CD4-positive, alpha-beta T cell treated with Interleukin-17A for 4 hours (primary cell): Measurements from ENCODE around the gene PLGRKT.
"Not testable (repeated sequence)": the region's sequence is repeated elsewhere in the genome, so short reads cannot be mapped to it uniquely, and the experiment has no call there.

ENCODE experiments used
- DNase-seq: peaks from one replicate; pipeline ENCODE4 v3.0.0-alpha.2; 2020; ENCODE audit warnings: mixed read lengths

The PLGRKT gene

DNA sequence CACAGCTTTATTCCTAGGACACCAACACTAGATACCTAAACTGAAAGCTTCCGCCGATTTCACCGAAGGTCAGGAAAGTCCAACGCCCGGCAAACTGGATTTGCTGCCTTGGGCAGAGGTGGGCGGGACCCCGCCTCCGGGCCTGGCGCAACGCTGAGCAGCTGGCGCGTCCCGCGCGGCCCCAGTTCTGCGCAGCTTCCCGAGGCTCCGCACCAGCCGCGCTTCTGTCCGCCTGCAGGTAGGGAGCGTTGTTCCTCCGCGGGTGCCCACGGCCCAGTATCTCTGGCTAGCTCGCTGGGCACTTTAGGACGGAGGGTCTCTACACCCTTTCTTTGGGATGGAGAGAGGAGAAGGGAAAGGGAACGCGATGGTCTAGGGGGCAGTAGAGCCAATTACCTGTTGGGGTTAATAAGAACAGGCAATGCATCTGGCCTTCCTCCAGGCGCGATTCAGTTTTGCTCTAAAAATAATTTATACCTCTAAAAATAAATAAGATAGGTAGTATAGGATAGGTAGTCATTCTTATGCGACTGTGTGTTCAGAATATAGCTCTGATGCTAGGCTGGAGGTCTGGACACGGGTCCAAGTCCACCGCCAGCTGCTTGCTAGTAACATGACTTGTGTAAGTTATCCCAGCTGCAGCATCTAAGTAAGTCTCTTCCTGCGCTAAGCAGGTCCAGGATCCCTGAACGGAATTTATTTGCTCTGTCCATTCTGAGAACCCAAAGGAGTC lies 12.8 kb upstream of the PLGRKT start, which contains the start of gene CD274:
Gene CD274 (plus strand): TSS at position 184 of the 733 bp plus-strand sequence. CDS start 5,572 bp downstream, outside the sequence.
- DNase-seq: peak; percentile 83

DNA sequence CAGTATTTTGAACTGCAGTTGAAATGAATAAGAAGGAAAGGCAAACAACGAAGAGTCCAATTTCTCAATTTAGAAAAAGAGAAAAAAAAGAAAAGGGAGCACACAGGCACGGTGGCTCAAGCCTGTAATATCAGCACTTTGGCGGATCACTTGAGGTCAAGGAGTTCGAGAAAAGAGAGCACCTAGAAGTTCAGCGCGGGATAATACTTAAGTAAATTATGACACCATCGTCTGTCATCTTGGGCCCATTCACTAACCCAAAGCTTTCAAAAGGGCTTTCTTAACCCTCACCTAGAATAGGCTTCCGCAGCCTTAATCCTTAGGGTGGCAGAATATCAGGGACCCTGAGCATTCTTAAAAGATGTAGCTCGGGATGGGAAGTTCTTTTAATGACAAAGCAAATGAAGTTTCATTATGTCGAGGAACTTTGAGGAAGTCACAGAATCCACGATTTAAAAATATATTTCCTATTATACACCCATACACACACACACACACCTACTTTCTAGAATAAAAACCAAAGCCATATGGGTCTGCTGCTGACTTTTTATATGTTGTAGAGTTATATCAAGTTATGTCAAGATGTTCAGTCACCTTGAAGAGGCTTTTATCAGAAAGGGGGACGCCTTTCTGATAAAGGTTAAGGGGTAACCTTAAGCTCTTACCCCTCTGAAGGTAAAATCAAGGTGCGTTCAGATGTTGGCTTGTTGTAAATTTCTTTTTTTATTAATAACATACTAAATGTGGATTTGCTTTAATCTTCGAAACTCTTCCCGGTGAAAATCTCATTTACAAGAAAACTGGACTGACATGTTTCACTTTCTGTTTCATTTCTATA lies 12.0 kb upstream of the PLGRKT start:
- no peak for DNase-seq

DNA sequence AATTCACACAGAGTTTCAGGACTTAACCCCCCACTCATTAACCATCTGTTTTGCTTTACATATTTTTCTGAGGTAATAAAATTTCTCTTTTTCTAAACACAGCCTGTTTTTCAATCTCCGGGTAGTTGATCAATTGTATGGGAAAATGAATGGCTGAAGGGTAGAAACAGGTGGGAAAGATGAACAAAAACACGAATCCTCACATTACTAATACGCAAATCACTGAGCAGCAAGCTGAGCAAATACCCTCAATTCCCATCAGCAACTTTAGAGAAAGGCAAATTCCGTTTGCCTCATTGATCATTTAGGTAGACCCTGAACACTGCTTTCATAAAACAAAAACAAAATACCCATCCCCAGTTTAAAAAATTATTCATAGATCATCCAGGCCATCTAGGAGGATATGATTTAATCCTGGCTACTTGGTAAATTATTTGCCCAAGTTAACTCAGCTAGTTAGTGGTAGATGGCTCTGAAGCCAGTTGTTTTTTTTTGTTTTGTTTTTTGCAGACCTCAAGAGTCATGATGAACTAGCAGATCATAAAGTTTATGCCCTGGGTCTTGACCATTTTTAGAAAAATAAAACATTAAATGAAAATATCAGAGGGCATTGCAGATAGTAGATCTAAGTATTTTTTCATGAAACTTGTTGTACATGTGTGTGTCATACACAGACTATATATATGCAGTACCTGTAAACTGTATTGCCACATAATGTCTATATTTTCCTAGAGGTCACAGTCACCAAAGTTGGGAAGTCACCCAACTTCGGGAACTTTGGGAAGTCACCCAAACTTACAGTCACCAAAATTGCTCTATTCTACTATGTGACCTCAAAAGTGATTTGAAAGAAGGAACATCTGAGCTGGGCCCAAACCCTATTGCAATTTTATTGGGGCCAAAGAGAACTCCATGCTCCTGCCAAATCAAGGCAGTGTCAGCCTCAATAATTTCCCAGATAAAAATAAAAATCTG lies 11.0 kb upstream of the PLGRKT start:
- DNase-seq: no peak

DNA sequence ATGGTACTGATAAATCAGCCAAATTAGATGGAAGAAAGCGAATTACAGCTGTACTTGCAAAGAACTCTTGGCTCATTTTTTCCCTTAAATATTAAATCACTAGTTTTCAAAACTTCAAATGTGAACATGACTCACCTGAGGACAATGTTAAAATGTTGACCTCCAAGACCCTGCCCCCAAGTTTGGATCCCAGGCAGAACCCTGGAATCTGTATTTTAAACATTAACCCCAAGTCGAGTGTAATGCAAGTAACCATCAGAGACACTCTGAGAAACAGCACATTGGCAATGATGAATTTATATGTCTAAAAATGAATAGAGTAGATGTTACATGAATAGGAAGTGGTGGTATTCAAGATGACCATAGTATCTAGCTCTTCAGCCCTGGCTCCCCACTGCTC lies 10.3 kb upstream of the PLGRKT start:
- no peak for DNase-seq

DNA sequence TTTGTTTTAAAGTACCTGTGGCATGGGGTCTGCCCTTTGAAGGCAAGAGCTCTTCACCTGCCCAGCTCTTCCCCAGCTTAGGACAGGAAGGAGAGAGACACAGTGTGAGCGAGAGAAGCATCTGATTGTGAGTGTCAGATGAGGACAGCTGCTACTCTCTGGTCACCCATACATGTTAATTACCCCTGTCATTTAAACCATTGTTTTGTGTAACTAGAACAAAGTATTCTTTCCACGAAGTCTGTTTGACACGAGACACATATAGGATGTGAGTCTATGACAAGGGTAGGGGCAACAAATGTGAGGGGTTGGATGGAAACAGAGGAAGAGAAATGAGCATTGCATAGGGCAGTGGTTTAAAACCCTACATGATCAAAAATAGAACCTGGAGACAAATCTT lies 9.6 kb upstream of the PLGRKT start:
- no peak for DNase-seq

DNA sequence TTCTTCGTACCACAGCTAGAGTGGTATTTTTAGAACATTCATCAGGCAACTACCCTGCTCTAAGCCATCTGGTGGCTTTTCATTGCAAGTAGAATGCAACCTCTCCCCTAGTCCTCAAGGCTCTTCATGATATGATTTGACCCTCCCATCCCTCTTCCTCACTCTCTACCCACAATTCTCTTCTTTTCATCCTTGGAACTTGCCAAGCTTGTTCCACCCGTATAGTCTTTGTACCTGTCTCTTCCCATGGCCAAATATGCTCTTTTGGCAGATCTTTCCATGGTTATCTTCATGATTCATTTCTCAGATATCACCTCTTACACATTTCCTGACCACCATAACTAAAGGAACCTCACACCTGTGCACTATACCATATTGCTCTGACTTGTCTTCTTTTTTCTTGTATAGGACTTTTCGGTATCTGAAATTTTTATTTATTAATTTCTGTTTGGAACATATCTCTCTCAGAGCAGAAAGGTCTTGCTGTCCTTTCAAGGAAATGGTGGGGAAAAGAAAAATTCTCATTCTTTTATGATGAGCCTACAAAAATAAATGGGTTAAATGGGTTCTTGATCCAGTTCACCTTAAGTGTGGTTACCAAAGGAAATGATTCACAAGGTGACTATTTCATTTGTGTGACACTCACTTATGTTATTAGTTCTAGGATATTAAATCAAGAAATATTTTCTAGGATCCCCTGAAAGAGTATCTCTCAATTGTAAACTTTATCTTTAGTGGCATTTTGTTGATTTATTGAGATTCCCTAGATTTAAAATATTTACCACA lies 8.9 kb upstream of the PLGRKT start:
- no peak for DNase-seq

DNA sequence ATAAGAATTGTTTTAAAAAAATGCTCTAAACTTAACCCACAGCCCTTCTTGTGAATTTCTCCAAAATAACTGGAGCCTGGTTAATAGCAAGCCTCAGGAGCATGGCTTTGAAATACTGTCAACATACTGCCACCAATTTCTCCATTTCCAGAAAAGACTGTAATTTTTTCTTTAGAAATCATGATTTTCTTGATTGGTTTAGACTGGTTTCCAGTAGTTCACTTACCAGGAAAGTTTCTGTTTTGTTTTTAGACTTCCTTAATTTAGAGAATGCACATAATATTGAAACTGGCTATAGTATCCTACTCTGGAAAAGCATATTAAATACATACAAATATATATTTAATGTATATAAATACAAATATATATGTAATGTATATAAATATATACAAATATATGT lies 8.2 kb upstream of the PLGRKT start:
- DNase-seq: no peak

DNA sequence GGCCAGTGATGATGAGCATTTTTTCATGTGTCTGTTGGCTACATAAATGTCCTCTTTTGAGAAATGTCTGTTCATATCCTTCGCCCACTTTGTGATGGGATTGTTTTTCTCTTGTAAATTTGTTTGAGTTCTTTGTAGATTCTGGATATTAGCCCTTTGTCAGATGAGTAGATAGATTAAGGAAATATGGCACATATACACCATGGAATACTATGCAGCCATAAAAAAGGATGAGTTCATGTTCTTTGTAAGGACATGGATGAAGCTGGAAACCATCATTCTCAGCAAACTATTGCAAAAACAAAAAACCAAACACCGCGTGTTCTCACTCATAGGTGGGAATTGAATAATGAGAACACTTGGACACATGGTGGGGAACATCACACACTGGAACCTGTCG lies 7.4 kb upstream of the PLGRKT start:
- DNase-seq: not testable (repeated sequence)

DNA sequence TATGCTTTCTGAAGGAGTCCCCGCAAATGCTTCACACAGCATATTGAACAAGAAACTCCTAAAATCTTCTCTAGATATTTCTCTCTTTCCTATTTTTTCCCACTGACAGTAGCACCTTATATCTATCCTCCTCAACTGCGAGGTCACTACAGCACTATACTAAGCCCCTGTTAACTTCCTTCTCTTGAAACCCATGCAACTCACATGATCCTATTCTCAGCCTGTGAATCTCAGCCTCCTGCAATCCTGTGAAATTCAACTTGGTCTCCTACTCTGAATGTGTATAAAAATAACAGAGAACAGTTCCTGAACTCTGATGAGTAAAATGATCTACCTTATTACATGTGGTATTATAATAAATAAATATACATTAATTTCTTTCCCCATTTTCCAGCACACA lies 6.1 kb upstream of the PLGRKT start:
- no peak for DNase-seq

DNA sequence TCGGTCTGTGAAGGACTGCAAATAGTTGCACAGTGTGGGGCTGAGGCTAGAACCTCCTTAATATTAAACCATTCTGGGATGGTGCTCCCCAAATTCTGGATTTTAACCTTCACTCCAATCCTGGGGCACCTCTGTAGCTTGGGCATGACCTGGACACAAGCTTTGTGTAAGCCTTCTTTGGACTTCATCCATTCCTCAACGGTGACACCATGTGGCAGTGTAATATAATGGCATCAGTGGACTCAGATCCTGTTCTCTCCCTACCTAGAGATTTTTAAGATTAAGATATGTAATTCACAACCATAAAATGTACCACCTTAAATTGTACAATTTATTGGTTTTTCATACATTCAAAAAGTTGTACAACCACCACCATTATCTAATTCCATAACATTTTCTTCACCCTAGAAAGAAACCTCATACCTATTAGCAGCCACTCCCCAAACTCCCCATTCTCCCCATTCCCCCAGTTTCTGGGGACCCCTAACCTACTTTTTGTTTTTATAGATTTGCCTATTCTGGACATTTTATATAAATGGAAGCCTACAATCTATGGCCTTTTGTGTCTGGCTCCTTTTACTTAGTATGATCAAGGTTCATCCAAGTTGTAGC lies 4.8 kb upstream of the PLGRKT start:
- peak; percentile 46 for DNase-seq

DNA sequence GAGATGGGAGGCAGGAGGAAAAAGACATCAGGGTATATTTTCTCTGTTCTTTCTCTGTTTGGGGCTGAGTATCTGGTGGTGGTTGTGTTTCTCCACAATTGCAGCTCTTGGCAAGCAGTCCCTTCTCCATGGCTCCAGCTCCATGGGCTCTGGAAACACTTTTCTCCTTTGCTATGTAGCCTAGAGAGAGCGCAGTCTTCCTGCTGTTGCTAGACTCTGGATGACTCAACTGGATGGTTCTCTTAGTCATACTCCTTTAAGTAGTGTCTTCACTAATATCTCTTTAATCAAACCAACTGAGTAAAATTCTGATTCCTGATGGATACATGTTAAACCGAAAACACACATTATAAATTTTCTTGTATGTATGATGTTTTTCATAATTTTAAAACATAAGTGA lies 3.3 kb upstream of the PLGRKT start:
- DNase-seq: no peak

DNA sequence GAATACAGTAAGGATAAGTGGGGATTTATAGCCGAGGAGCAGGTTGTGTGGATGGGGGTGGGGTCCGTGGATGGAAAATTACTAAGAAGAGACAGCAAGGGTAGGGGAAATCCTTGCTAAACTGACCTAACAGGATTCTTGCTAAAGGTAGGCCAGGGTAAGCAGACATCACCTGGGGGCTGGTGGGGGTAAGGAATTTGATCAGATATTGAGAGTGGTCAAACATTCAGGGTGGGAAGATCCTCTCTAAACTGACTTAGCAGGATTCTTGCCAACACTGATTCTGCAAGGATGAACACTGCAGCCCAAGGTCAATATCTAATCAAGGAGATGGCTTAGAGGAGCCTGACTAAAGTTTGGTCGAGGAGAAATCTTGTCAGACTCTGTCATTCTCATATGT lies 2.7 kb upstream of the PLGRKT start:
- no peak for DNase-seq

DNA sequence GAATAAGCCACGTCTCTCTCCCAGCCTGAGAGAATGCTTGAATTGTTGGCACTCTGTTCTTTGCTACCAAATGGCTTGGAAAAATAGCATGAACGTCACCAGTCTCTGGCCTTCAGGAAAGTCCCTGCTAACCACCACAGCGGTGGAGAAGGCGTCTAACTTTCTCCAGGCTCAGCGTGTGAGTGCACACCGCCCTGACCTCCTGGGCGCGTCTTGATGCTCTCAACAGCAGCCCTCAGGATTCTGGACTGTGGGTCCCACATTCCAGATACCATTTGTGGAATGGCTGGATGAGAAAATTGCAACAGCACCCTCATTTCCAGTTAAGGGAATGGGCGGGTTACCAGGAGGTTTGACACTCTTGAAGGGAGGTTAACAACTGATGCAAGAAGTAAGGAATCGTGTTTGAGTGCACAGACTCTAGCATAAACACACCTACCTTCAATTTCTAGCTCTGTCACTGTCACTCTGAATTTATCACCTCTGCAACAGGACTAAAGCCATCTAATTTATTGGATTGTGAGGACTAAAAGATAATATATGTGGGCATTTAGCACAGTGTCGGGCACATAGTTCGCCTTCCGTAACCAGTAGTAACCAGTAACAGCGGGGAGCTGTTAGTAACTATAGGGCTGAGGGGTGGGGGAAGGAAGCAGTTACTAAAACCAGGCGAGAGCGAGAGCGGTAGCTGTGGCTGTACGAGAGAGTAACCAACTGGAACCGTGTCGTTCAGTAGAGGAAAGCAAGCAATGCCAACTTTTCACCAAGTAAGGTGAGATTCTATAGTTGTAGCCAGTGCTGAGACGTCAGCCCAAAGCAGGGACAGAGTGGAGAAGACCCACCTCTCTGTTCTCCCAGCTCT lies 807 bp upstream of the PLGRKT start:
- peak; percentile 20 for DNase-seq

DNA sequence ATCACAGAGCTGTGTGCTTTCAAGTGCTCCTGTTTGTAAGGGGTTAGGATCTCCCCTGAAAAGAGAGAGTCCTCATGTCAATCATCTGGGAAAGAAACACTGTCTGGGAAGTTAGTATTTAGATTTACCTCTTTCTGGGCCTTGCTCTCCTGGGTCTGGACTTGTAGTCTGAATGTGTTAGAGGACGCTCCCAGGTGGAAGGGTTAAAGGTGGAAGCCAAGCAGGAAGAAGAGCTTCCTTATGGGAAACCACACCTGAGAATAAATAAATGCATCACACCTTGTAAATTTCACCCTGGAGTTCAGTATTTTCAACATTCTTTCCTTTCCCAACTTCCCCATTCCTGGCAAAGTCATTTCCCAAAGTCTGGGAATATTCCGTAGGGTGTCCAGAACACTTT lies 1.3 kb downstream of the PLGRKT start:
- DNase-seq: no peak

DNA sequence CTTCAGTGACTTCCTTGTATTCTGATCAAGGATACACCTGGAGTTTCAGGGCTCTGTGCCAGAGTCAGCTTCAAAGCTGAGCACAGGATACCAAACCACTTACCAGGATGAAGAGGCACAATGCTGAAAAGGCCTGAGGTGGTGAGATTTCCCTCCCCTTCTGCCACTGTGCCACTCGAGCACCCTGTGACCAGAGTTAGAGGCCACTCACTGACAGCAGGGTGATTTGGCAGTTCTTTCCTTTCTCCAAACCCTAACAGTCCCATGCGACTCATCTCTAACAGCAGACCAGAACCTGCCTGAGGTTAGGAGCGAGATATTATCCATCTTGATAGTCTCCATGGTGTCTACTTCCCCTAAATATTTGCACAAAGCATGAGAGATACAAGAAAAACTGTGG lies 1.8 kb downstream of the PLGRKT start:
- DNase-seq: no peak

DNA sequence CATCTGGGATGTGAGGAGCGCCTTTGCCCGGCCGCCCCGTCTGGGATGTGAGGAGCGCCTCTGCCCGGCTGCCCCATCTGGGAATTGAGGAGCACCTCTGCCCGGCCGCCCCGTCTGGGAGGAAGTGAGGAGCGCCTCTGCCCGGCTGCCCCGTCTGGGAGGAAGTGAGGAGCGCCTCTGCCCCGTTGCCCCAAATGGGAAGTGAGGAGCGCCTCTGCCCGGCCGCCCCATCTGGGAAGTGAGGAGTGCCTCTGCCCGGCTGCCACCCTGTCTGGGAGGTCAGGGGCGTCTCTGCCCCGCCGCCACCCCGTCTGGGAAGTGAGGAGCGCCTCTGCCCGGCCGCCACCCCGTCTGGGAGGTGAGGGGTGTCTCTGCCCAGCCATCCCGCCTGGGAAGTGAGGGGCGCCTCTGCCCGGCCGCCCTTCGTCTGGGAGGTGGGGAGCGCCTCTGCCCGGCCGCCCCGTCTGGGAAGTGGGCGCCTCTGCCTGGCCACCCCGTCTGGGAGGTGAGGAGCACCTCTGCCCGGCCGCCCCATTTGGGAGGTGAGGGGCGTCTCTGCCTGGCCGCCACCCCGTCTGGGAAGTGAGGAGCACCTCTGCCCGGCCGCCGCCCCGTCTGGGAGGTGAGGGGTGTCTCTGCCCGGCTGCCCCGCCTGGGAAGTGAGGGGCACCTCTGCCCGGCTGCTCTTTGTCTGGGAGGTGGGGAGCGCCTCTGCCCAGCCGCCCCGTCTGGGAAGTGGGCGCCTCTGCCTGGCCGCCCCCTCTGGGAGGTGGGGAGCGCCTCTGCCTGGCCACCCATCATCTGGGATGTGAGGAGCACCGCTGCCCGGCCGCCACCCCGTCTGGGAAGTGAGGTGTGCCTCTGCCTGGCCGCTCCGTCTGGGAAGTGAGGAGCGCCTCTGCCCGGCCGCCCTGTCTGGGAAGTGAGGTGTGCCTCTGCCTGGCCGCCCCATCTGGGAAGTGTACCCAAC lies 3.6 kb downstream of the PLGRKT start:
- not testable (repeated sequence) for DNase-seq

DNA sequence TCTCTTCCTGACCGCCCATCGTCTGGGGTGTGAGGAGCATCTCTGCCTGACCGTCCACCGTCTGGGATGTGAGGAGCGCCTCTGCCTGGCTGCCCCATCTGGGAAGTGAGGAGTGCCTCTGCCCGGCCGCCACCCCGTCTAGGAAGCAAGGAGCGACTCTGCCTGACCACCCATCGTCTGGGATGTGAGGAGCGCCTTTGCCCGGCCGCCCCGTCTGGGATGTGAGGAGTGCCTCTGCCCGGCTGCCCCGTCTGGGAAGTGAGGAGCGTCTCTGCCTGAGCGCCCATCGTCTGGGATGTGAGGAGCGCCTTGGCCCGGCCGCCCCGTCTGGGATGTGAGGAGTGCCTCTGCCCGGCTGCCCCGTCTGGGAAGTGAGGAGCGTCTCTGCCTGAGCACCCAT lies 4.4 kb downstream of the PLGRKT start:
- DNase-seq: not testable (repeated sequence)

DNA sequence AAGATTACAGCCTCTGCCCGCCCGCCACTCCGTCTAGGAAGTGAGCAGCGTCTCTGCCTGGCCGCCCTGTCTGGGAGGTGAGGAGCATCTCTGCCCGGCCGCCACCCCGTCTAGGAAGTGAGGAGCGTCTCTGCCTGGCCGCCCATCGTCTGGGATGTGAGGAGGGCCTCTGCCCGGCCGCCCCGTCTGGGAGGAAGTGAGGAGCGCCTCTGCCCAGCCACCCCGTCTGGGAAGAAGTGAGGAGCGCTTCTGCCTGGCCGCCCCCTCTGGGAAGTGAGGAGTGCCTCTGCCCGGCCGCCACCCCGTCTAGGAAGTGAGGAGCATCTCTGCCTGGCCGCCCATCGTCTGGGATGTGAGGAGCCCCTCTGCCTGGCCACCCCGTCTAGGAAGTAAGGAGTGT lies 4.8 kb downstream of the PLGRKT start:
- DNase-seq: not testable (repeated sequence)

DNA sequence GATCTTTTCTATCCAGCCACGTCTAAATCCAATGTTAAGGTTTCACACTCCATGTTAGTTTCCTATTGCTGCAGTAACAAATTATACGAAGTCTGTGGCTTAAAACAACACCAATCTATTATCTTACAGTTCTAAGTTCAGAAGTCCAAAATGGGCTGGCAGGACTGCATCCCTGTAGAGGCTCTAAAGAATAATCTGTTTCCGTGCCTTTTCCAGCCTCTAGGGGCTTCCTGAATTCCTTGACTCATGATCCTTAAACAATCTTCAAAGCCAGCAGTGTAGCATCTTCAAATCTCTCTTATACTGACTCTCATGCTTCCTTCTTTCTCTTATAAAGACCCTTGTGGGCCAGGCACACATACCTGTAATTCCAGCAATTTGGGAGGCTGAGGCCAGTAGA lies 6.8 kb downstream of the PLGRKT start:
- DNase-seq: no peak
